SU-DHL-6 (cell line): Measurements from ENCODE around the gene RAD51B.

ENCODE experiments used
- H2AFZ ChIP-seq: fragments of 200-600 bp; sonication (generic); 2 replicates; pipeline ENCODE4 v1.6.1; 2014; ENCODE audit warnings: low read depth, mild to moderate bottlenecking, moderate library complexity, mixed read lengths, antibody characterized with exemption, low read length; ENCODE audit not compliant: severe bottlenecking
- H3F3A ChIP-seq: fragments of 200-600 bp; shearing (Covaris generic); 2 replicates; pipeline ENCODE4 v1.6.0; 2016; ENCODE audit warnings: antibody characterized with exemption, mild to moderate bottlenecking; ENCODE audit not compliant: insufficient read depth
- H3K27ac ChIP-seq: fragments of 200-600 bp; sonication (generic); 2 replicates; pipeline ENCODE4 v1.5.1; 2016; ENCODE audit warnings: low read depth, mild to moderate bottlenecking, low read length, moderate library complexity, mixed read lengths
- H3K27me3 ChIP-seq: fragments of 200-600 bp; sonication (generic), shearing (Covaris generic); 2 replicates; pipeline ENCODE4 v1.6.0; 2014; ENCODE audit warnings: mild to moderate bottlenecking, low read length
- H3K36me3 ChIP-seq: fragments of 200-600 bp; sonication (generic); 2 replicates; pipeline ENCODE4 v1.6.1; 2014; ENCODE audit warnings: mild to moderate bottlenecking, low read length, mixed read lengths
- H3K4me2 ChIP-seq: fragments of 300-600, 200-600 bp; shearing (Covaris generic), sonication (generic); 2 replicates; pipeline ENCODE4 v1.6.0; 2014; ENCODE audit warnings: low read length, low read depth, mild to moderate bottlenecking; ENCODE audit not compliant: poor library complexity, severe bottlenecking
- H3K4me3 ChIP-seq: fragments of 200-600 bp; sonication (generic); 2 replicates; pipeline ENCODE4 v1.5.1; 2014; ENCODE audit warnings: antibody characterized with exemption, low read length, mild to moderate bottlenecking, mixed read lengths; ENCODE audit not compliant: insufficient read depth, poor library complexity, severe bottlenecking
- H3K79me2 ChIP-seq: fragments of 200-600 bp; sonication (generic); 2 replicates; pipeline ENCODE4 v1.6.1; 2014; ENCODE audit warnings: mild to moderate bottlenecking, low read length, moderate library complexity; ENCODE audit not compliant: insufficient read depth
- H3K9ac ChIP-seq: fragments of 200-600 bp; sonication (generic); 2 replicates; pipeline ENCODE4 v1.7.0; 2014; ENCODE audit warnings: mild to moderate bottlenecking, low read length
- H3K9me2 ChIP-seq: fragments of 200-600 bp; sonication (generic); replicated peaks from 2 replicates; pipeline ENCODE4 v1.6.1; 2014; ENCODE audit warnings: low read length; ENCODE audit not compliant: insufficient read depth
- H3K9me3 ChIP-seq: fragments of 200-600 bp; sonication (generic); 2 replicates; pipeline ENCODE4 v1.6.1; 2014; ENCODE audit warnings: low read length, mixed read lengths; ENCODE audit not compliant: insufficient read depth
- H4K20me1 ChIP-seq: fragments of 200-600 bp; sonication (generic); 2 replicates; pipeline ENCODE4 v1.6.1; 2014; ENCODE audit warnings: low read depth, mild to moderate bottlenecking, antibody characterized with exemption, low read length, moderate library complexity, mixed read lengths
- EZH2phosphoT487 ChIP-seq: fragments of 200-600 bp; sonication (generic), shearing (Covaris generic); conservative IDR thresholded peaks from 2 replicates; pipeline ENCODE4 v1.6.1; 2018; ENCODE audit warnings: mild to moderate bottlenecking, antibody characterized with exemption, low read length, moderate library complexity, mixed read lengths
- TF ChIP-seq, protein P1 (sequence below): fragments of 200-600 bp; sonication (generic); IDR thresholded peaks from one replicate; pipeline ENCODE4 v1.5.1; 2017; ENCODE audit warnings: antibody characterized with exemption, mild to moderate bottlenecking, low read length, moderate library complexity; ENCODE audit not compliant: insufficient read depth, poor library complexity, severe bottlenecking

Gene RAD51B

DNA sequence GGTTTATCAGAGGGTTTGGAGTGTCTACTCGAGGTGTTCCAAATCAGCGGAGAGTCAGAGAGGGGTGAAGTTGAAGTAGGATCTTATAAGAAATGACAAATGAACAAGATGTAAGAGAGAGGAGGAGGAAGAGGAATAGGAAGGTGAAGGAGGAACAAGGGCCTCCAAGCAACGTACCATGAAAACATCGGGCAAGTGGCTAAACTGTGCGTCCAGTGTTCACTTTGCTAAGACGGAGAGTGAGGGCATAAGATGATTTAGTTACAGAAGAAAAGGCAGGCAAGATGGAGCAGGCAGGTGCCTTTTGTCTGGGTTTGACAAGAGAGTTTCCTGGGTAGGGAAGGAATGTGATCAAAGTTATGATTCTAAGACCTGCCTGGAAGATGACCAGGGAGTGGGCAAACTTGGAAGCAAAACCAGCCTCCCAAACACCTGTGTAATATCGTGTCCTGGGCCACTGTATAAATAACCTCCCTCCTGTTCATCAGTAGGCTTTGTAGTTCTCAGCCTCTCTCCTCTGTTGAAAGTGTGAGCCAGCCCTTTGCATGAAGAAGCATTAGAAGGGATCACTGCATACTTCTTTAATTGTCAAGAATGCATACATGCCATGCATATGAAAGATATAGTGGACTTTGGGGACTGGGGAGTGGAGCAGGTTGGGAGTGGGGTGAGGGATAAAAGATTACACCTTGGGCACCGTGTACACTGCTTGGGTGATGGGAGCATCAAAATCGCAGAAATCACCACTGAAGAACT, 861.9 kb downstream of the RAD51B start:
- H3K9me3 ChIP-seq = no peaks in the 10 kb centered on the region
- H3K27me3 ChIP-seq = no peaks in the 10 kb centered on the region
- H3F3A ChIP-seq = peaks cover 22% of the 10 kb centered on the region
- peak overlapping the region; percentile 92 for H3K27ac ChIP-seq
- no peaks in the 10 kb centered on the region for H3K9me2 ChIP-seq
- H3K79me2 ChIP-seq = peaks cover 28% of the 10 kb centered on the region
- H3K4me2 ChIP-seq = peak overlapping the region; percentile 83
- no peak overlapping the region for H3K4me3 ChIP-seq
- H2AFZ ChIP-seq = no peak overlapping the region
- TF ChIP-seq EZH2phosphoT487 = no peak
- TF ChIP-seq, protein P1, sequence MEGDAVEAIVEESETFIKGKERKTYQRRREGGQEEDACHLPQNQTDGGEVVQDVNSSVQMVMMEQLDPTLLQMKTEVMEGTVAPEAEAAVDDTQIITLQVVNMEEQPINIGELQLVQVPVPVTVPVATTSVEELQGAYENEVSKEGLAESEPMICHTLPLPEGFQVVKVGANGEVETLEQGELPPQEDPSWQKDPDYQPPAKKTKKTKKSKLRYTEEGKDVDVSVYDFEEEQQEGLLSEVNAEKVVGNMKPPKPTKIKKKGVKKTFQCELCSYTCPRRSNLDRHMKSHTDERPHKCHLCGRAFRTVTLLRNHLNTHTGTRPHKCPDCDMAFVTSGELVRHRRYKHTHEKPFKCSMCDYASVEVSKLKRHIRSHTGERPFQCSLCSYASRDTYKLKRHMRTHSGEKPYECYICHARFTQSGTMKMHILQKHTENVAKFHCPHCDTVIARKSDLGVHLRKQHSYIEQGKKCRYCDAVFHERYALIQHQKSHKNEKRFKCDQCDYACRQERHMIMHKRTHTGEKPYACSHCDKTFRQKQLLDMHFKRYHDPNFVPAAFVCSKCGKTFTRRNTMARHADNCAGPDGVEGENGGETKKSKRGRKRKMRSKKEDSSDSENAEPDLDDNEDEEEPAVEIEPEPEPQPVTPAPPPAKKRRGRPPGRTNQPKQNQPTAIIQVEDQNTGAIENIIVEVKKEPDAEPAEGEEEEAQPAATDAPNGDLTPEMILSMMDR = no peak
- H4K20me1 ChIP-seq = no peaks in the 10 kb centered on the region
- H3K9ac ChIP-seq = no peak overlapping the region
- H3K36me3 ChIP-seq = peaks cover 4% of the 10 kb centered on the region

DNA sequence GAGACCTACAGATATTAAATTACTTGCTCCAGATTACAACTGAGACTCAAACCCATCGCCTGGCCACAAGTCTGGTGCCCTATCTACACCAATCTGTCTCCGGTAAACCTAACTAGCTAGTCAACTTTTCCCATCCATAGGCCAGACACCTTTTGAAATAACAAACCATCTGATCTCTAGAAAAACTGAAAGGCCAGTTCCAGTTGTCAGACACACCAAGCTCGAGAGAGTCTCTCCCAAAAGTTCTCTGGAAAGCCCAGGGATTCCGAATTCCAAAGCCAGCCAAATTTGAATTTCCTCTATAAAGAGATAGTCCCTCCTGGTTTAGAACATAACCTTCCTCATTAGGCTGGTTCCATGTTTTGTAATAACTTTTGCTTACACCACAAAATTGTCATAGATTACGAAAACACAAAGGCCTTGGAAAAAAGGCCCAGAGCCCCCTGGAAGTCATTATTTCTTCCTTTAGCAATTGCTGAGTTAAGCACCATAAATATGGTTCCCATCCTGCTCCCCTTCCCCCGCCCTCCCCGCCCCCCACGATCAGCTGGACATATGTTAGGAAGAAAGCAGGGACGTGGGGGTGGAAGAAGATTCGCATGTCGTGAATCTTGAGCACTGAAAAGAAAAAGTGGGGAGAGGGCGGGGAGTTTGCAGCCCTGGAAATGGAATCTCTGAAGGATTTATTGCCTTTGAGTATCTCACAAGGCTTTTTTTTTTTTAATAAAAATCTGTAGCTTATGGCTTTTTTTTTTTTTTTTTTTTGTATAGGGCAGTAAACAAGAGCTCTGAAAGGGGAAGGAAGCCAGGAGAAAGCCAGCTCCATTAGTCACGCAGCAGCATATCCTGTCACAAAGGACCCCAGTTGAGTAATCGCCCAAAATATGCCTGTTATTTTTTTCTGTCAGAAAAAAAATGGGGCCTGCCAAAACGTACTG, 862.9 kb downstream of the RAD51B start:
- Histone ChIP-seq H4K20me1 (no peaks in the 10 kb centered on the region), H3K79me2 (peaks cover 28% of the 10 kb centered on the region), H2AFZ (no peak overlapping the region), H3K4me3 (peak overlapping the region; percentile 45), H3K27ac (peak overlapping the region; percentile 92), H3K9me2 (no peaks in the 10 kb centered on the region), H3K9ac (peak overlapping the region; percentile 65), H3F3A (peaks cover 23% of the 10 kb centered on the region), H3K36me3 (peaks cover 4% of the 10 kb centered on the region), H3K9me3 (no peaks in the 10 kb centered on the region), H3K27me3 (no peaks in the 10 kb centered on the region), H3K4me2 (peak overlapping the region; percentile 83)
- no peak for TF ChIP-seq EZH2phosphoT487
- TF ChIP-seq, protein P1 = no peak

DNA sequence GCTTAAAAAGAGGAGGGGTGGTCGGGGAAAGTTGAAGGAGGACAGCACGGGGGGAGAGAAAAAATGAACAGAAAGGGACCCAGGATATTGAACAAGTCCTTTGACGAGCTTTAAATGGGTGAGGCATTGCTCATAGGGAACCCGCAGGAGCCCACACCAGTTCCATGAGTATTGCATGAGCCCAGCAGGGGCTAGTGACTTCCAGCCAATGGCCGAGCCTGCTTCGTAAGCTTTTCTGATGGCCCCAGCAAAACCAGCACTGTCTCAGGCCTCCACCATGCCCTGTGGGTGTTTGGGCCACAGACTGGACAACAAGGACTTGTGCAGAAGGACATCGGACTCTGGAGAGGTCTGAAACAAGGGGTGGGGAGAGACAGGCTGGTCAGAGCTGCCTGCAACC, 863.7 kb downstream of the RAD51B start:
- H3K9me2 ChIP-seq = no peaks in the 10 kb centered on the region
- peak overlapping the region; percentile 65 for H3K9ac ChIP-seq
- peak overlapping the region; percentile 92 for H3K27ac ChIP-seq
- peak overlapping the region; percentile 83 for H3K4me2 ChIP-seq
- H3K9me3 ChIP-seq = no peaks in the 10 kb centered on the region
- no peak overlapping the region for H2AFZ ChIP-seq
- TF ChIP-seq, protein P1 = no peak
- TF ChIP-seq EZH2phosphoT487 = no peak
- peak overlapping the region; percentile 45 for H3K4me3 ChIP-seq
- H3F3A ChIP-seq = peaks cover 25% of the 10 kb centered on the region
- H3K27me3 ChIP-seq = no peaks in the 10 kb centered on the region
- no peaks in the 10 kb centered on the region for H4K20me1 ChIP-seq
- peaks cover 28% of the 10 kb centered on the region for H3K79me2 ChIP-seq
- H3K36me3 ChIP-seq = peaks cover 4% of the 10 kb centered on the region
